CD4-positive, alpha-beta T cell treated with Interleukin-1 beta for 1 hour (primary cell): ENCODE results near the gene DOCK4.

Source experiments
- DNase-seq, 2 donors: peaks; one replicate each; pipeline ENCODE4 v3.0.0-alpha.2; 2020 to 2022

The DOCK4 gene

GRCh38 chr7:111844904-111845671 lies 361.1 kb downstream of the DOCK4 start:
- DNase-seq, result no peak

GRCh38 chr7:111842491-111842890 lies 363.7 kb downstream of the DOCK4 start:
- DNase-seq, result no peak

GRCh38 chr7:111841596-111842205 lies 364.5 kb downstream of the DOCK4 start:
- no peak for DNase-seq

GRCh38 chr7:111840528-111840927 lies 365.7 kb downstream of the DOCK4 start:
- DNase-seq, result no peak

- DNase-seq, result no peak
These were observed 366.9 kb downstream of the DOCK4 start for GRCh38 chr7:111839261-111839660.

- no peak for DNase-seq
These were observed 369.6 kb downstream of the DOCK4 start for GRCh38 chr7:111836592-111836991.

GRCh38 chr7:111835066-111835465 lies 371.1 kb downstream of the DOCK4 start:
- no peak for DNase-seq

GRCh38 chr7:111834367-111834766 lies 371.8 kb downstream of the DOCK4 start:
- DNase-seq, result no peak

- no peak for DNase-seq
These were observed 372.7 kb downstream of the DOCK4 start for GRCh38 chr7:111833466-111833865.

GRCh38 chr7:111832174-111832573 lies 374.0 kb downstream of the DOCK4 start:
- DNase-seq, result no peak

GRCh38 chr7:111829221-111829620 lies 377.0 kb downstream of the DOCK4 start:
- DNase-seq, result no peak

- no peak for DNase-seq
These were observed 378.2 kb downstream of the DOCK4 start for GRCh38 chr7:111827863-111828504.

- DNase-seq, result no peak
These were observed 381.2 kb downstream of the DOCK4 start for GRCh38 chr7:111825046-111825445.

GRCh38 chr7:111823826-111824225 lies 382.4 kb downstream of the DOCK4 start:
- DNase-seq, result no peak

GRCh38 chr7:111821046-111821445 lies 385.2 kb downstream of the DOCK4 start:
- DNase-seq, result no peak

- no peak for DNase-seq
These were observed 385.6 kb downstream of the DOCK4 start for GRCh38 chr7:111820621-111821020.

GRCh38 chr7:111820121-111820520 lies 386.1 kb downstream of the DOCK4 start:
- no peak for DNase-seq

GRCh38 chr7:111815354-111815753 lies 390.8 kb downstream of the DOCK4 start:
- DNase-seq, result no peak

GRCh38 chr7:111813306-111813705 lies 392.9 kb downstream of the DOCK4 start:
- no peak for DNase-seq

- no peak for DNase-seq
These were observed 400.0 kb downstream of the DOCK4 start for GRCh38 chr7:111806232-111806631.

- no peak for DNase-seq
These were observed 403.0 kb downstream of the DOCK4 start for GRCh38 chr7:111803015-111803758.

- no peak for DNase-seq
These were observed 403.9 kb downstream of the DOCK4 start for GRCh38 chr7:111802194-111802772.

GRCh38 chr7:111801277-111801676 lies 404.9 kb downstream of the DOCK4 start:
- no peak for DNase-seq
